Panc1 (cell line): ENCODE results near the gene MOB3A.

ENCODE experiments used
- CTCF ChIP-seq: fragments of 450-650 bp; IDR thresholded peaks from 2 replicates; pipeline ENCODE4 v1.5.1; 2017; ENCODE audit warnings: mild to moderate bottlenecking
- POLR2AphosphoS5 ChIP-seq: IDR thresholded peaks from 2 replicates; pipeline ENCODE4 v1.6.1; 2012; ENCODE audit warnings: mild to moderate bottlenecking, low read depth, low read length, moderate library complexity
- REST ChIP-seq, 2 experiments: IDR thresholded peaks; 2 replicates each; pipeline ENCODE4 v1.6.1; 2011 to 2012; ENCODE audit warnings: low read depth in 2 of 2, control low read depth in 1 of 2, low read length in 1 of 2, mild to moderate bottlenecking in 1 of 2, moderate library complexity in 1 of 2; ENCODE audit not compliant: insufficient read depth in 1 of 2
- SIN3A ChIP-seq: IDR thresholded peaks from 2 replicates; pipeline ENCODE4 v1.6.1; 2012; ENCODE audit warnings: low read depth, mild to moderate bottlenecking, low read length, moderate library complexity, borderline replicate concordance; ENCODE audit not compliant: insufficient read depth
- TCF7L2 ChIP-seq: IDR thresholded peaks from 2 replicates; pipeline ENCODE4 v1.6.1; 2011; ENCODE audit warnings: mild to moderate bottlenecking, low read depth, low read length, inconsistent platforms

- no peak for TF ChIP-seq CTCF
- TF ChIP-seq POLR2AphosphoS5, result no peak
- TF ChIP-seq TCF7L2, result no peak
- no peak for TF ChIP-seq REST (IDR thresholded peaks at IDR 0.05; ENCODE audit: insufficient read depth in 1 of 2, low read depth in 2 of 2, low read length in 1 of 2)
- TF ChIP-seq SIN3A, result no peak
Measured at GRCh38 chr19:2056837-2057192, 39.3 kb downstream of the MOB3A start.
